ENCODE data around the gene CALY.

- no peak for TF ChIP-seq POLR2AphosphoS5 (IDR thresholded peaks at IDR 0.05; ENCODE audit: low read depth, low read length)
- no peak for TF ChIP-seq POLR2A (IDR thresholded peaks at IDR 0.05; ENCODE audit: low read depth, low read length)
- no peak for TF ChIP-seq TAF1 (IDR thresholded peaks at IDR 0.05; ENCODE audit: borderline replicate concordance, low read depth, low read length)
These were observed 652 bp upstream of the CALY start for GRCh38 chr10:133337370-133337725.
